GM12878 (cell line): ENCODE results near the gene OR2B2. TPM values are rescaled to one million over a fixed set of nuclear protein-coding genes. Genes with fewer than 3 reads are reported as not detected.

ENCODE experiments used
- ATF2 ChIP-seq: IDR thresholded peaks from 2 replicates; pipeline ENCODE4 v1.6.1; 2012; ENCODE audit warnings: low read length, inconsistent platforms
- ATF3 ChIP-seq: IDR thresholded peaks from 2 replicates; pipeline ENCODE4 v1.6.1; 2011; ENCODE audit warnings: low read depth, mild to moderate bottlenecking, low read length, moderate library complexity, borderline replicate concordance; ENCODE audit errors: extremely low read depth
- KDM1A ChIP-seq: fragments of 200-600 bp; sonication (generic); IDR thresholded peaks from 2 replicates; pipeline ENCODE4 v1.6.1; 2016; ENCODE audit warnings: borderline replicate concordance
- MEF2B ChIP-seq: fragments of 450-650 bp; IDR thresholded peaks from 2 replicates; pipeline ENCODE4 v1.6.1; 2018; ENCODE audit warnings: mild to moderate bottlenecking, moderate library complexity; ENCODE audit not compliant: partially characterized antibody, poor library complexity, severe bottlenecking
- MTA2 ChIP-seq: fragments of 450-650 bp; IDR thresholded peaks from 2 replicates; pipeline ENCODE4 v1.6.1; 2016; ENCODE audit warnings: low read depth, mild to moderate bottlenecking, moderate library complexity
- PAX5 ChIP-seq: IDR thresholded peaks from 2 replicates; pipeline ENCODE4 v1.6.1; 2011; ENCODE audit warnings: low read depth, low read length, borderline replicate concordance
- RCOR1 ChIP-seq: conservative IDR thresholded peaks from 2 replicates; pipeline ENCODE4 v1.6.1; 2012; ENCODE audit warnings: low read depth, low read length, improper control_type of control experiment
- RFX5 ChIP-seq: IDR thresholded peaks from 2 replicates; pipeline ENCODE4 v1.6.1; 2011; ENCODE audit warnings: low read depth, low read length, improper control_type of control experiment
- RUNX3 ChIP-seq: IDR thresholded peaks from 2 replicates; pipeline ENCODE4 v1.6.1; 2012; ENCODE audit warnings: low read length, inconsistent platforms
- SREBF2 ChIP-seq: IDR thresholded peaks from 2 replicates; pipeline ENCODE4 v1.6.1; 2012; ENCODE audit warnings: mild to moderate bottlenecking, low read length
- SUZ12 ChIP-seq: fragments of 200-600 bp; sonication (generic); IDR thresholded peaks from one replicate; pipeline ENCODE4 v1.6.1; 2018; ENCODE audit warnings: antibody characterized with exemption, mild to moderate bottlenecking; ENCODE audit not compliant: unreplicated experiment
- TBL1XR1 ChIP-seq: IDR thresholded peaks from 2 replicates; pipeline ENCODE4 v1.6.1; 2012; ENCODE audit warnings: low read depth, low read length, improper control_type of control experiment
- USF2 ChIP-seq: IDR thresholded peaks from 2 replicates; pipeline ENCODE4 v1.6.1; 2011; ENCODE audit warnings: low read depth, low read length, improper control_type of control experiment, borderline replicate concordance
- WRNIP1 ChIP-seq: IDR thresholded peaks from 2 replicates; pipeline ENCODE4 v1.6.1; 2011; ENCODE audit warnings: low read depth, low read length, improper control_type of control experiment, borderline replicate concordance
- polyA plus RNA-seq, 11 experiments: library from polyadenylated mRNA; depleted of rRNA in 4 of 11; unstranded in 6 of 11; stranded (reverse) in 5 of 11; fragments of >200 nt; fragmentation: Nextera tagmentation in 4 of 11; fragmentation: Illumina TruSeq in 1 of 11; extraction: Ambion mirVana in 4 of 11; extraction: Trizol in 1 of 11; gene quantifications; 1 replicate in 1 of 11; 2 replicates in 10 of 11; pipeline versions ENCODE4 v1.2.1 to v1.2.3, GENCODE V29; 2011 to 2016; ENCODE audit warnings: inconsistent platforms in 2 of 11, missing spikeins in 2 of 11, low read depth in 1 of 11
- total RNA-seq, 4 experiments: library from RNA; depleted of rRNA in 3 of 4; stranded (reverse); fragments of >200 nt in 3 of 4; fragmentation: Illumina TruSeq in 1 of 4; extraction: Trizol in 1 of 4; gene quantifications; 2 replicates each; pipeline versions ENCODE4 v1.2.1 to v1.2.3, GENCODE V29; 2013 to 2021
- TF ChIP-seq, protein P1 (sequence below): fragments of 450-650 bp; formaldehyde crosslinking; IDR thresholded peaks from 2 replicates; pipeline ENCODE4 v1.4.0; 2020; ENCODE audit warnings: mild to moderate bottlenecking, moderate library complexity
- TF ChIP-seq, protein P2 (sequence below): fragments of 450-650 bp; IDR thresholded peaks from 2 replicates; pipeline ENCODE4 v1.6.1; 2017; ENCODE audit warnings: mild to moderate bottlenecking, moderate library complexity
- TF ChIP-seq, protein P3 (sequence below): IDR thresholded peaks from 2 replicates; pipeline ENCODE4 v1.6.1; 2011; ENCODE audit warnings: borderline replicate concordance, low read depth, mild to moderate bottlenecking, moderate library complexity, mixed read lengths, low read length; ENCODE audit not compliant: insufficient read depth; ENCODE audit errors: extremely low read length

OR2B2 gene
- total and polyA plus RNA-seq, 10 of the 15 experiments (the other 5 are each of a cell fraction or from before 2014, with no cell fraction given): not detected

GRCh38 chr6:27893059-27893835 lies 18.9 kb downstream of the OR2B2 start (continued):
- TF ChIP-seq, protein P1, sequence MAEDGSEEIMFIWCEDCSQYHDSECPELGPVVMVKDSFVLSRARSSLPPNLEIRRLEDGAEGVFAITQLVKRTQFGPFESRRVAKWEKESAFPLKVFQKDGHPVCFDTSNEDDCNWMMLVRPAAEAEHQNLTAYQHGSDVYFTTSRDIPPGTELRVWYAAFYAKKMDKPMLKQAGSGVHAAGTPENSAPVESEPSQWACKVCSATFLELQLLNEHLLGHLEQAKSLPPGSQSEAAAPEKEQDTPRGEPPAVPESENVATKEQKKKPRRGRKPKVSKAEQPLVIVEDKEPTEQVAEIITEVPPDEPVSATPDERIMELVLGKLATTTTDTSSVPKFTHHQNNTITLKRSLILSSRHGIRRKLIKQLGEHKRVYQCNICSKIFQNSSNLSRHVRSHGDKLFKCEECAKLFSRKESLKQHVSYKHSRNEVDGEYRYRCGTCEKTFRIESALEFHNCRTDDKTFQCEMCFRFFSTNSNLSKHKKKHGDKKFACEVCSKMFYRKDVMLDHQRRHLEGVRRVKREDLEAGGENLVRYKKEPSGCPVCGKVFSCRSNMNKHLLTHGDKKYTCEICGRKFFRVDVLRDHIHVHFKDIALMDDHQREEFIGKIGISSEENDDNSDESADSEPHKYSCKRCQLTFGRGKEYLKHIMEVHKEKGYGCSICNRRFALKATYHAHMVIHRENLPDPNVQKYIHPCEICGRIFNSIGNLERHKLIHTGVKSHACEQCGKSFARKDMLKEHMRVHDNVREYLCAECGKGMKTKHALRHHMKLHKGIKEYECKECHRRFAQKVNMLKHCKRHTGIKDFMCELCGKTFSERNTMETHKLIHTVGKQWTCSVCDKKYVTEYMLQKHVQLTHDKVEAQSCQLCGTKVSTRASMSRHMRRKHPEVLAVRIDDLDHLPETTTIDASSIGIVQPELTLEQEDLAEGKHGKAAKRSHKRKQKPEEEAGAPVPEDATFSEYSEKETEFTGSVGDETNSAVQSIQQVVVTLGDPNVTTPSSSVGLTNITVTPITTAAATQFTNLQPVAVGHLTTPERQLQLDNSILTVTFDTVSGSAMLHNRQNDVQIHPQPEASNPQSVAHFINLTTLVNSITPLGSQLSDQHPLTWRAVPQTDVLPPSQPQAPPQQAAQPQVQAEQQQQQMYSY (CRISPR knock-in tag): no peak
- TF ChIP-seq USF2 (no peak), ATF3 (no peak), ATF2 (0 out of 2 replicates have a peak, but pooled peaks have one; percentile 44), RUNX3 (peak; percentile 53), RCOR1 (no peak), KDM1A (no peak), RFX5 (no peak), TBL1XR1 (no peak), PAX5 (0 out of 2 replicates have a peak, but pooled peaks have one; percentile 32), WRNIP1 (no peak), MTA2 (no peak), MEF2B (no peak), SUZ12 (no peak), SREBF2 (no peak)
- TF ChIP-seq, protein P2, sequence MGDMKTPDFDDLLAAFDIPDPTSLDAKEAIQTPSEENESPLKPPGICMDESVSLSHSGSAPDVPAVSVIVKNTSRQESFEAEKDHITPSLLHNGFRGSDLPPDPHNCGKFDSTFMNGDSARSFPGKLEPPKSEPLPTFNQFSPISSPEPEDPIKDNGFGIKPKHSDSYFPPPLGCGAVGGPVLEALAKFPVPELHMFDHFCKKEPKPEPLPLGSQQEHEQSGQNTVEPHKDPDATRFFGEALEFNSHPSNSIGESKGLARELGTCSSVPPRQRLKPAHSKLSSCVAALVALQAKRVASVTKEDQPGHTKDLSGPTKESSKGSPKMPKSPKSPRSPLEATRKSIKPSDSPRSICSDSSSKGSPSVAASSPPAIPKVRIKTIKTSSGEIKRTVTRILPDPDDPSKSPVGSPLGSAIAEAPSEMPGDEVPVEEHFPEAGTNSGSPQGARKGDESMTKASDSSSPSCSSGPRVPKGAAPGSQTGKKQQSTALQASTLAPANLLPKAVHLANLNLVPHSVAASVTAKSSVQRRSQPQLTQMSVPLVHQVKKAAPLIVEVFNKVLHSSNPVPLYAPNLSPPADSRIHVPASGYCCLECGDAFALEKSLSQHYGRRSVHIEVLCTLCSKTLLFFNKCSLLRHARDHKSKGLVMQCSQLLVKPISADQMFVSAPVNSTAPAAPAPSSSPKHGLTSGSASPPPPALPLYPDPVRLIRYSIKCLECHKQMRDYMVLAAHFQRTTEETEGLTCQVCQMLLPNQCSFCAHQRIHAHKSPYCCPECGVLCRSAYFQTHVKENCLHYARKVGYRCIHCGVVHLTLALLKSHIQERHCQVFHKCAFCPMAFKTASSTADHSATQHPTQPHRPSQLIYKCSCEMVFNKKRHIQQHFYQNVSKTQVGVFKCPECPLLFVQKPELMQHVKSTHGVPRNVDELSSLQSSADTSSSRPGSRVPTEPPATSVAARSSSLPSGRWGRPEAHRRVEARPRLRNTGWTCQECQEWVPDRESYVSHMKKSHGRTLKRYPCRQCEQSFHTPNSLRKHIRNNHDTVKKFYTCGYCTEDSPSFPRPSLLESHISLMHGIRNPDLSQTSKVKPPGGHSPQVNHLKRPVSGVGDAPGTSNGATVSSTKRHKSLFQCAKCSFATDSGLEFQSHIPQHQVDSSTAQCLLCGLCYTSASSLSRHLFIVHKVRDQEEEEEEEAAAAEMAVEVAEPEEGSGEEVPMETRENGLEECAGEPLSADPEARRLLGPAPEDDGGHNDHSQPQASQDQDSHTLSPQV: no peak
- TF ChIP-seq, protein P3, sequence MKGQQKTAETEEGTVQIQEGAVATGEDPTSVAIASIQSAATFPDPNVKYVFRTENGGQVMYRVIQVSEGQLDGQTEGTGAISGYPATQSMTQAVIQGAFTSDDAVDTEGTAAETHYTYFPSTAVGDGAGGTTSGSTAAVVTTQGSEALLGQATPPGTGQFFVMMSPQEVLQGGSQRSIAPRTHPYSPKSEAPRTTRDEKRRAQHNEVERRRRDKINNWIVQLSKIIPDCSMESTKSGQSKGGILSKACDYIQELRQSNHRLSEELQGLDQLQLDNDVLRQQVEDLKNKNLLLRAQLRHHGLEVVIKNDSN: no peak
